ENCODE measurements around the gene SATL1. TPM values are rescaled to one million over a fixed set of nuclear protein-coding genes. Genes with fewer than 3 reads are reported as not detected.
A peak's percentile ranks its signal among the peaks of the same experiment; 100 is the strongest.
"Not testable (repeated sequence)": the region's sequence is repeated elsewhere in the genome, so short reads cannot be mapped to it uniquely, and the experiment has no call there.

The SATL1 gene, protein sequence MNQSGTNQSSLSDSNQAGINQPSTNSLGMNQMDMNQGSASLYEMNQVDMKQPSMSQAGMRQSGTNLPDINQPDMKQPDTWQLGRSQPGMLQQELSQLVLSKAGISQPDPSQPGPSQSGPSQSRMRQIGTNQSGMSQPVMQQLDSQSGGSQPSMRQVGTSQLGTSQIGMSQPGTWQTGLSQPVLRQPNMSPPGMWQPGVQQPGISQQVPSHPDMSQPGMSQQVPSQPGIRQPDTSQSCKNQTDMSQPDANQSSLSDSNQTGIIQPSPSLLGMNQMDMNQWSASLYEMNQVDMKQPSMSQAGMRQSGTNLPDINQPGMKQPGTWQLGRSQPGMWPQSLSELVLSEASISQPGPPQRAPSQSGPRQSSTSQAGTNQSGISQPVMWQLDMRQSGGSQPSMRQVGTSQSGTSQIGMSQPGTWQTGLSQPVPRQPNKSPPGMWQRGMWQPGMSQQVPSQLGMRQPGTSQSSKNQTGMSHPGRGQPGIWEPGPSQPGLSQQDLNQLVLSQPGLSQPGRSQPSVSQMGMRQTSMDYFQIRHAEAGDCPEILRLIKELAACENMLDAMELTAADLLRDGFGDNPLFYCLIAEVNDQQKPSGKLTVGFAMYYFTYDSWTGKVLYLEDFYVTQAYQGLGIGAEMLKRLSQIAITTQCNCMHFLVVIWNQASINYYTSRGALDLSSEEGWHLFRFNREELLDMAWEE
- total RNA-seq = under 1 TPM in 1 of 4 donors, not detected in 3; 0.32 TPM

GRCh38 chrX:85243761-85244449 is at the start of gene SATL1, which contains the start of gene ZNF711:
Gene SATL1, minus strand, starts transcription at chrX:85243779. Its CDS starts 134,811 bp downstream, at chrX:85108968.
Gene ZNF711, plus strand, starts transcription at chrX:85243991. Its CDS starts 3,582 bp downstream, at chrX:85247573.
- Histone ChIP-seq H3K27me3 (no peaks in the 10 kb centered on the region), H3K4me1 (peaks cover 0 to 6% (median 0%) of the 10 kb centered on the region in 4 donors), H3K4me3 (peak within 1 kb of the TSS; percentile 28 to 67 (median 47)), H3K36me3 (no peaks in the 10 kb centered on the region), H3K27ac (peak within 1 kb of the TSS; percentile 14 to 51 (median 40)), H3K9me3 (no peaks in the 10 kb centered on the region)
- DNase-seq = peak; percentile 54
- intact Hi-C loops (cut with DNase I; ENCODE audit: low total_unique reads) (no loop called here), in situ Hi-C loops (cut with MboI; ENCODE audit: low pct_ligation_motif_present in 1 of 4, low pct_unique_long_range_greater_than_20kb in 1 of 4, low sequenced_read_pairs in 3 of 4) (no loop called here)
- TF ChIP-seq POLR2A (IDR thresholded peaks at IDR 0.05) (no peak), POLR2AphosphoS5 (IDR thresholded peaks at IDR 0.05) (no peak), EP300 (IDR thresholded peaks at IDR 0.05; ENCODE audit: low read depth) (no peak)
- TF ChIP-seq, protein P1, sequence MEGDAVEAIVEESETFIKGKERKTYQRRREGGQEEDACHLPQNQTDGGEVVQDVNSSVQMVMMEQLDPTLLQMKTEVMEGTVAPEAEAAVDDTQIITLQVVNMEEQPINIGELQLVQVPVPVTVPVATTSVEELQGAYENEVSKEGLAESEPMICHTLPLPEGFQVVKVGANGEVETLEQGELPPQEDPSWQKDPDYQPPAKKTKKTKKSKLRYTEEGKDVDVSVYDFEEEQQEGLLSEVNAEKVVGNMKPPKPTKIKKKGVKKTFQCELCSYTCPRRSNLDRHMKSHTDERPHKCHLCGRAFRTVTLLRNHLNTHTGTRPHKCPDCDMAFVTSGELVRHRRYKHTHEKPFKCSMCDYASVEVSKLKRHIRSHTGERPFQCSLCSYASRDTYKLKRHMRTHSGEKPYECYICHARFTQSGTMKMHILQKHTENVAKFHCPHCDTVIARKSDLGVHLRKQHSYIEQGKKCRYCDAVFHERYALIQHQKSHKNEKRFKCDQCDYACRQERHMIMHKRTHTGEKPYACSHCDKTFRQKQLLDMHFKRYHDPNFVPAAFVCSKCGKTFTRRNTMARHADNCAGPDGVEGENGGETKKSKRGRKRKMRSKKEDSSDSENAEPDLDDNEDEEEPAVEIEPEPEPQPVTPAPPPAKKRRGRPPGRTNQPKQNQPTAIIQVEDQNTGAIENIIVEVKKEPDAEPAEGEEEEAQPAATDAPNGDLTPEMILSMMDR (IDR thresholded peaks at IDR 0.05) = no peak
- WGBS, 2 donors (ENCODE audit: low coverage in 1 of 2) = 44% methylated on average over 64 of the region's 65 CpGs; no CpG with 5 or more reads in 1 of the 2 donors

GRCh38 chrX:85288992-85289723 is 45.6 kb upstream of the SATL1 start:
- in situ Hi-C loops (cut with MboI; ENCODE audit: low pct_ligation_motif_present in 1 of 4, low pct_unique_long_range_greater_than_20kb in 1 of 4, low sequenced_read_pairs in 3 of 4) = no loop called here

GRCh38 chrX:85285286-85285685 is 41.7 kb upstream of the SATL1 start:
- H3K9me3 ChIP-seq; H3K27me3 ChIP-seq; H3K36me3 ChIP-seq; in situ Hi-C loops (cut with MboI; ENCODE audit: low pct_ligation_motif_present in 1 of 4, low pct_unique_long_range_greater_than_20kb in 1 of 4, low sequenced_read_pairs in 3 of 4); H3K4me1 ChIP-seq; DNase-seq; H3K27ac ChIP-seq; H3K4me3 ChIP-seq: not testable (repeated sequence)
- intact Hi-C loops (cut with DNase I; ENCODE audit: low total_unique reads) = loop anchor here (5.0 kb wide), 1 partner anchor 708 kb away; no protein-coding TSS in a partner anchor
- WGBS, 2 donors (ENCODE audit: low coverage in 1 of 2) = 85% methylated on average over 6 of the region's 6 CpGs; no CpG with 5 or more reads in 1 of the 2 donors

More at GRCh38 chrX:85288992-85289723, 45.6 kb upstream of the SATL1 start:
- WGBS, 2 donors (ENCODE audit: low coverage in 1 of 2) = 82 to 87% methylated on average over 3 to 7 of the region's 7 CpGs
- no peak overlapping the region for H3K27ac ChIP-seq
- TF ChIP-seq POLR2A (IDR thresholded peaks at IDR 0.05) (no peak), POLR2AphosphoS5 (IDR thresholded peaks at IDR 0.05) (no peak), EP300 (IDR thresholded peaks at IDR 0.05; ENCODE audit: low read depth) (no peak)
- TF ChIP-seq, protein P1 (IDR thresholded peaks at IDR 0.05) = no peak
- DNase-seq = no peak
- no peaks in the 10 kb centered on the region for H3K9me3 ChIP-seq
- no peaks in the 10 kb centered on the region for H3K27me3 ChIP-seq
- H3K4me3 ChIP-seq = no peak overlapping the region
- no peaks in the 10 kb centered on the region for H3K36me3 ChIP-seq
- no peaks in the 10 kb centered on the region for H3K4me1 ChIP-seq
- intact Hi-C loops (cut with DNase I; ENCODE audit: low total_unique reads) = loop anchor here (5.0 kb wide), 1 partner anchor 712 kb away; no protein-coding TSS in a partner anchor

GRCh38 chrX:85244450-85245211 is 1.1 kb upstream of the SATL1 start:
- no peak for DNase-seq
- Histone ChIP-seq H3K4me1 (peaks cover 0 to 6% (median 0%) of the 10 kb centered on the region in 4 donors), H3K27me3 (no peaks in the 10 kb centered on the region), H3K27ac (peak overlapping the region; percentile 14 to 51 (median 40)), H3K4me3 (peak overlapping the region; percentile 28 to 67 (median 47)), H3K36me3 (no peaks in the 10 kb centered on the region), H3K9me3 (no peaks in the 10 kb centered on the region)
- WGBS, 2 donors (ENCODE audit: low coverage in 1 of 2) = 37% methylated on average over 42 of the region's 42 CpGs; no CpG with 5 or more reads in 1 of the 2 donors
- intact Hi-C loops (cut with DNase I; ENCODE audit: low total_unique reads) (no loop called here), in situ Hi-C loops (cut with MboI; ENCODE audit: low pct_ligation_motif_present in 1 of 4, low pct_unique_long_range_greater_than_20kb in 1 of 4, low sequenced_read_pairs in 3 of 4) (no loop called here)
- TF ChIP-seq POLR2A (IDR thresholded peaks at IDR 0.05) (no peak), POLR2AphosphoS5 (IDR thresholded peaks at IDR 0.05) (no peak), EP300 (IDR thresholded peaks at IDR 0.05; ENCODE audit: low read depth) (no peak)
- TF ChIP-seq, protein P1 (IDR thresholded peaks at IDR 0.05) = no peak
